Colonic mucosa (tissue), 4 donors: ENCODE results near the gene SBSN. TPM values are rescaled to one million over a fixed set of nuclear protein-coding genes. Genes with fewer than 3 reads are reported as not detected.

Experiments used
- DNase-seq: peaks from one replicate; pipeline ENCODE4 v3.0.0-alpha.2; 2020
- H3K27ac ChIP-seq: fragments of 200-600 bp; one replicate; pipeline ENCODE4 v1.8.0; 2021
- H3K27me3 ChIP-seq: fragments of 200-600 bp; one replicate; pipeline ENCODE4 v1.8.0; 2021
- H3K36me3 ChIP-seq: fragments of 200-600 bp; one replicate; pipeline ENCODE4 v1.8.0; 2021
- H3K4me1 ChIP-seq: fragments of 200-600 bp; one replicate; pipeline ENCODE4 v1.8.0; 2021; ENCODE audit warnings: mild to moderate bottlenecking
- H3K4me3 ChIP-seq: fragments of 200-600 bp; one replicate; pipeline ENCODE4 v1.8.0; 2021
- H3K9ac ChIP-seq, 2 donors: one replicate each; pipeline ENCODE4 v1.7.0; 2013; ENCODE audit warnings: control low read depth in 2 of 2, low read depth in 2 of 2, low read length in 2 of 2
- H3K9me3 ChIP-seq: fragments of 200-600 bp; one replicate; pipeline ENCODE4 v1.8.0; 2021
- intact Hi-C: fragments of 100-400 bp; cut with DNase I; formaldehyde crosslinking; loops from one replicate; pipeline ENCODE4 v1.14.1; 2022
- total RNA-seq, 2 donors: library from RNA; stranded (reverse); fragmentation: NEBNext Ultra II Directional in 1 of 2; extraction: Animal tissue kit (Norgen Biotek cat#: 25700) in 1 of 2; gene quantifications; one replicate each; pipeline ENCODE4 v1.2.1, GENCODE V29; 2021
- TF ChIP-seq, protein P1 (sequence below): fragments of 200-600 bp; IDR thresholded peaks from one replicate; pipeline ENCODE4 v1.8.0; 2022; ENCODE audit warnings: antibody characterized with exemption, mild to moderate bottlenecking
- donor health status: healthy.
- donor health status: DM: no; HTN: no; CAD: no.
- donor health status: DM: no; HTN: no; CAD: no.

Gene SBSN
- total RNA-seq, 2 donors from 2014 or later = not detected

GRCh38 chr19:35563207-35563829, 35.2 kb upstream of the SBSN start, which contains the start of gene ATP4A:
TSS of gene ATP4A (minus strand) at chr19:35563658. CDS start at chr19:35563629, 29 bp downstream.
- TF ChIP-seq, protein P1, sequence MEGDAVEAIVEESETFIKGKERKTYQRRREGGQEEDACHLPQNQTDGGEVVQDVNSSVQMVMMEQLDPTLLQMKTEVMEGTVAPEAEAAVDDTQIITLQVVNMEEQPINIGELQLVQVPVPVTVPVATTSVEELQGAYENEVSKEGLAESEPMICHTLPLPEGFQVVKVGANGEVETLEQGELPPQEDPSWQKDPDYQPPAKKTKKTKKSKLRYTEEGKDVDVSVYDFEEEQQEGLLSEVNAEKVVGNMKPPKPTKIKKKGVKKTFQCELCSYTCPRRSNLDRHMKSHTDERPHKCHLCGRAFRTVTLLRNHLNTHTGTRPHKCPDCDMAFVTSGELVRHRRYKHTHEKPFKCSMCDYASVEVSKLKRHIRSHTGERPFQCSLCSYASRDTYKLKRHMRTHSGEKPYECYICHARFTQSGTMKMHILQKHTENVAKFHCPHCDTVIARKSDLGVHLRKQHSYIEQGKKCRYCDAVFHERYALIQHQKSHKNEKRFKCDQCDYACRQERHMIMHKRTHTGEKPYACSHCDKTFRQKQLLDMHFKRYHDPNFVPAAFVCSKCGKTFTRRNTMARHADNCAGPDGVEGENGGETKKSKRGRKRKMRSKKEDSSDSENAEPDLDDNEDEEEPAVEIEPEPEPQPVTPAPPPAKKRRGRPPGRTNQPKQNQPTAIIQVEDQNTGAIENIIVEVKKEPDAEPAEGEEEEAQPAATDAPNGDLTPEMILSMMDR = no peak

GRCh38 chr19:35562776-35563175, 34.7 kb upstream of the SBSN start:
- no peaks in the 10 kb centered on the region for H3K9me3 ChIP-seq
- H3K4me1 ChIP-seq = peaks cover 3% of the 10 kb centered on the region
- H3K9ac ChIP-seq = no peak overlapping the region
- intact Hi-C loops = no loop called here
- H3K36me3 ChIP-seq = no peaks in the 10 kb centered on the region
- peaks cover 13% of the 10 kb centered on the region for H3K27me3 ChIP-seq
- TF ChIP-seq, protein P1 = no peak
- no peak for DNase-seq
- H3K27ac ChIP-seq = no peak overlapping the region
- no peak overlapping the region for H3K4me3 ChIP-seq

More at GRCh38 chr19:35563207-35563829, 35.2 kb upstream of the SBSN start, which contains the start of gene ATP4A:
- intact Hi-C loops = no loop called here
- Histone ChIP-seq H3K9me3 (no peaks in the 10 kb centered on the region), H3K4me3 (no peak within 1 kb of the TSS), H3K27me3 (peaks cover 10% of the 10 kb centered on the region), H3K4me1 (peaks cover under 1% of the 10 kb centered on the region), H3K9ac (no peak within 1 kb of the TSS), H3K36me3 (no peaks in the 10 kb centered on the region), H3K27ac (no peak within 1 kb of the TSS)
- no peak for DNase-seq

DNA sequence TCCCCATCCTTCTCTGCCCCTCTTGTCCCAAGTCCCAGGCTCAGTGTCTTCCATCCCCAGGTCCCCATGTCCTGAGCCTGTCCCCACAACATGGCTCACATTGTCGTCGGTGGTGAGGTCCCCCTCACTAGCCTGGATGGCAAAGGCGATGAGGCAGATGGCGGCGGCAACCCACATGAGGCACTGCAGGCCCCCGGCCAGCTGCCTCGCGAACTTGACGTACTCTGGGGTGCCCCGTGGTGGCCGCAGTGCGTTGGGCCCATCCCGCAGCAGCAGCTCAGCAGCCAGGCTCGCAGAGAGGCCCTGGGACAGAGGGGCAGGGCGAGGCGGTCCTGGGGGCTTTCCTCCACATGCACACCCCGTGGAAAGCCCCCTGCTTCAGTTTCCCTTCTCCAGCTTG, 34.2 kb upstream of the SBSN start:
- no peaks in the 10 kb centered on the region for H3K36me3 ChIP-seq
- H3K27me3 ChIP-seq = peaks cover 13% of the 10 kb centered on the region
- no peak overlapping the region for H3K9ac ChIP-seq
- intact Hi-C loops = no loop called here
- DNase-seq = no peak
- no peak overlapping the region for H3K4me3 ChIP-seq
- H3K27ac ChIP-seq = no peak overlapping the region
- H3K9me3 ChIP-seq = no peaks in the 10 kb centered on the region
- TF ChIP-seq, protein P1 = no peak
- H3K4me1 ChIP-seq = peaks cover 3% of the 10 kb centered on the region

GRCh38 chr19:35561436-35561835, 33.3 kb upstream of the SBSN start:
- intact Hi-C loops = no loop called here
- H3K36me3 ChIP-seq = no peaks in the 10 kb centered on the region
- H3K9ac ChIP-seq = no peak overlapping the region
- peaks cover 13% of the 10 kb centered on the region for H3K27me3 ChIP-seq
- H3K27ac ChIP-seq = no peak overlapping the region
- H3K4me1 ChIP-seq = peaks cover 3% of the 10 kb centered on the region
- H3K4me3 ChIP-seq = no peak overlapping the region
- no peaks in the 10 kb centered on the region for H3K9me3 ChIP-seq
- TF ChIP-seq, protein P1 = no peak
- no peak for DNase-seq

- Histone ChIP-seq H3K27me3 (peaks cover 13% of the 10 kb centered on the region), H3K4me3 (no peak overlapping the region), H3K4me1 (peaks cover 3% of the 10 kb centered on the region), H3K27ac (no peak overlapping the region), H3K36me3 (no peaks in the 10 kb centered on the region), H3K9me3 (no peaks in the 10 kb centered on the region), H3K9ac (no peak overlapping the region)
- no peak for DNase-seq
- TF ChIP-seq, protein P1 = no peak
- intact Hi-C loops = no loop called here
Measured at GRCh38 chr19:35560677-35561076, 32.6 kb upstream of the SBSN start.
